SK-N-SH treated with all-trans-retinoic acid at 6 μM for 48 hours (cell line): ENCODE measurements around the gene ZGLP1.

Source experiments
- ATAC-seq: fragments of 200-7000 bp; cut with Tn5 transposase; 3 replicates; pipeline ENCODE4 v1.9.1; 2020; ENCODE audit warnings: mild to moderate bottlenecking, moderate library complexity
- ARNTL ChIP-seq: fragments of 450-650 bp; formaldehyde crosslinking; IDR thresholded peaks from 2 replicates; pipeline ENCODE4 v1.5.0; 2020; ENCODE audit warnings: low read depth, mild to moderate bottlenecking, moderate library complexity, borderline replicate concordance
- BACH2 ChIP-seq: fragments of 250-450 bp; sonication (Bioruptor Pico); IDR thresholded peaks from 2 replicates; pipeline ENCODE4 v1.9.0; 2021; ENCODE audit warnings: mild to moderate bottlenecking, borderline replicate concordance
- CSDC2 ChIP-seq: fragments of 250-450 bp; sonication (Bioruptor Pico); IDR thresholded peaks from 2 replicates; pipeline ENCODE4 v1.5.0; 2020; ENCODE audit warnings: mild to moderate bottlenecking, moderate library complexity
- ESRRG ChIP-seq: fragments of 250-450 bp; sonication (Bioruptor Pico); IDR thresholded peaks from 2 replicates; pipeline ENCODE4 v1.6.1; 2021; ENCODE audit warnings: mild to moderate bottlenecking
- GLIS3 ChIP-seq: fragments of 250-450 bp; sonication (Bioruptor Pico); IDR thresholded peaks from 2 replicates; pipeline ENCODE4 v1.5.0; 2020; ENCODE audit warnings: mild to moderate bottlenecking, moderate library complexity
- ISL1 ChIP-seq: fragments of 250-450 bp; sonication (Bioruptor Pico); IDR thresholded peaks from 2 replicates; pipeline ENCODE4 v2.1.2; 2022; ENCODE audit warnings: mild to moderate bottlenecking, moderate library complexity
- OSR1 ChIP-seq: fragments of 250-450 bp; sonication (Bioruptor Pico); IDR thresholded peaks from 2 replicates; pipeline ENCODE4 v1.8.0; 2022; ENCODE audit warnings: moderate library complexity, mild to moderate bottlenecking, inconsistent platforms
- PPARA ChIP-seq: fragments of 250-450 bp; sonication (Bioruptor Pico); IDR thresholded peaks from 2 replicates; pipeline ENCODE4 v1.5.0; 2020; ENCODE audit warnings: mild to moderate bottlenecking, borderline replicate concordance
- RARB ChIP-seq: fragments of 250-450 bp; sonication (Bioruptor Pico); IDR thresholded peaks from 2 replicates; pipeline ENCODE4 v1.8.0; 2021; ENCODE audit warnings: mild to moderate bottlenecking, moderate library complexity
- SNAI2 ChIP-seq: fragments of 250-450 bp; sonication (Bioruptor Pico); IDR thresholded peaks from 2 replicates; pipeline ENCODE4 v1.5.0; 2020; ENCODE audit warnings: mild to moderate bottlenecking, moderate library complexity
- TCF4 ChIP-seq: fragments of 250-450 bp; sonication (Bioruptor Pico); IDR thresholded peaks from 2 replicates; pipeline ENCODE4 v1.8.0; 2021; ENCODE audit warnings: mild to moderate bottlenecking, moderate library complexity, borderline replicate concordance
- TOX ChIP-seq: fragments of 250-450 bp; sonication (Bioruptor Pico); IDR thresholded peaks from 2 replicates; pipeline ENCODE4 v1.8.0; 2021; ENCODE audit warnings: mild to moderate bottlenecking, moderate library complexity, borderline replicate concordance
- ZC3H10 ChIP-seq: fragments of 250-450 bp; sonication (Bioruptor Pico); IDR thresholded peaks from 2 replicates; pipeline ENCODE4 v1.5.1; 2021; ENCODE audit warnings: mild to moderate bottlenecking, moderate library complexity
- ZFP3 ChIP-seq: fragments of 250-450 bp; sonication (Bioruptor Pico); IDR thresholded peaks from 2 replicates; pipeline ENCODE4 v1.5.0; 2020; ENCODE audit warnings: mild to moderate bottlenecking, moderate library complexity
- ZFP30 ChIP-seq: fragments of 450-650 bp; formaldehyde crosslinking; IDR thresholded peaks from 2 replicates; pipeline ENCODE4 v1.5.0; 2022; ENCODE audit warnings: mild to moderate bottlenecking, moderate library complexity
- ZNF565 ChIP-seq: fragments of 450-650 bp; formaldehyde crosslinking; conservative IDR thresholded peaks from 2 replicates; pipeline ENCODE4 v1.5.0; 2020; ENCODE audit warnings: low read depth, mild to moderate bottlenecking, moderate library complexity
- ZNF8 ChIP-seq: fragments of 450-650 bp; formaldehyde crosslinking; IDR thresholded peaks from 2 replicates; pipeline ENCODE4 v1.5.0; 2020; ENCODE audit warnings: mild to moderate bottlenecking, moderate library complexity
- TF ChIP-seq, protein P1 (sequence below): fragments of 250-450 bp; sonication (Bioruptor Pico); IDR thresholded peaks from 2 replicates; pipeline ENCODE4 v1.5.0; 2020; ENCODE audit warnings: mild to moderate bottlenecking, moderate library complexity
- TF ChIP-seq, protein P2 (sequence below): fragments of 250-450 bp; sonication (Bioruptor Pico); IDR thresholded peaks from 2 replicates; pipeline ENCODE4 v1.5.1; 2020; ENCODE audit warnings: low read depth, mild to moderate bottlenecking, moderate library complexity
- TF ChIP-seq, protein P3 (sequence below): fragments of 250-450 bp; sonication (Bioruptor Pico); IDR thresholded peaks from 2 replicates; pipeline ENCODE4 v1.8.0; 2021; ENCODE audit warnings: low read depth, mild to moderate bottlenecking, moderate library complexity, borderline replicate concordance
- TF ChIP-seq, protein P4 (sequence below): fragments of 250-450 bp; sonication (Bioruptor Pico); IDR thresholded peaks from 2 replicates; pipeline ENCODE4 v1.8.0; 2020; ENCODE audit warnings: mild to moderate bottlenecking, moderate library complexity, borderline replicate concordance
- TF ChIP-seq, protein P5 (sequence below): fragments of 250-450 bp; sonication (Bioruptor Pico); IDR thresholded peaks from 2 replicates; pipeline ENCODE4 v1.5.1; 2021; ENCODE audit warnings: mild to moderate bottlenecking, moderate library complexity

The ZGLP1 gene

GRCh38 chr19:10343495-10343894, 33.9 kb upstream of the ZGLP1 start:
- ATAC-seq = no peak
- no peak for TF ChIP-seq ESRRG
- no peak for TF ChIP-seq ZFP3 (CRISPR knock-in tag)
- TF ChIP-seq PPARA = no peak
- TF ChIP-seq, protein P1, sequence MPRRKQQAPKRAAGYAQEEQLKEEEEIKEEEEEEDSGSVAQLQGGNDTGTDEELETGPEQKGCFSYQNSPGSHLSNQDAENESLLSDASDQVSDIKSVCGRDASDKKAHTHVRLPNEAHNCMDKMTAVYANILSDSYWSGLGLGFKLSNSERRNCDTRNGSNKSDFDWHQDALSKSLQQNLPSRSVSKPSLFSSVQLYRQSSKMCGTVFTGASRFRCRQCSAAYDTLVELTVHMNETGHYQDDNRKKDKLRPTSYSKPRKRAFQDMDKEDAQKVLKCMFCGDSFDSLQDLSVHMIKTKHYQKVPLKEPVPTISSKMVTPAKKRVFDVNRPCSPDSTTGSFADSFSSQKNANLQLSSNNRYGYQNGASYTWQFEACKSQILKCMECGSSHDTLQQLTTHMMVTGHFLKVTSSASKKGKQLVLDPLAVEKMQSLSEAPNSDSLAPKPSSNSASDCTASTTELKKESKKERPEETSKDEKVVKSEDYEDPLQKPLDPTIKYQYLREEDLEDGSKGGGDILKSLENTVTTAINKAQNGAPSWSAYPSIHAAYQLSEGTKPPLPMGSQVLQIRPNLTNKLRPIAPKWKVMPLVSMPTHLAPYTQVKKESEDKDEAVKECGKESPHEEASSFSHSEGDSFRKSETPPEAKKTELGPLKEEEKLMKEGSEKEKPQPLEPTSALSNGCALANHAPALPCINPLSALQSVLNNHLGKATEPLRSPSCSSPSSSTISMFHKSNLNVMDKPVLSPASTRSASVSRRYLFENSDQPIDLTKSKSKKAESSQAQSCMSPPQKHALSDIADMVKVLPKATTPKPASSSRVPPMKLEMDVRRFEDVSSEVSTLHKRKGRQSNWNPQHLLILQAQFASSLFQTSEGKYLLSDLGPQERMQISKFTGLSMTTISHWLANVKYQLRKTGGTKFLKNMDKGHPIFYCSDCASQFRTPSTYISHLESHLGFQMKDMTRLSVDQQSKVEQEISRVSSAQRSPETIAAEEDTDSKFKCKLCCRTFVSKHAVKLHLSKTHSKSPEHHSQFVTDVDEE (CRISPR knock-in tag) = no peak
- TF ChIP-seq SNAI2 = no peak
- TF ChIP-seq ZNF8 (CRISPR knock-in tag) = no peak
- TF ChIP-seq GLIS3 (CRISPR knock-in tag) = no peak

- no peak for ATAC-seq
- TF ChIP-seq RARB (CRISPR knock-in tag) (no peak), ZNF565 (CRISPR knock-in tag) (no peak), CSDC2 (CRISPR knock-in tag) (no peak)
Measured at GRCh38 chr19:10339977-10340376, 30.4 kb upstream of the ZGLP1 start.

GRCh38 chr19:10339380-10339960, 29.9 kb upstream of the ZGLP1 start, which contains the start of gene ICAM3:
TSS of gene ICAM3 (minus strand) at chr19:10339624. CDS start at chr19:10339614, 10 bp downstream.
- ATAC-seq = no peak
- TF ChIP-seq RARB (CRISPR knock-in tag) (no peak), TOX (CRISPR knock-in tag) (no peak), ZC3H10 (no peak), OSR1 (CRISPR knock-in tag) (no peak), ZFP30 (CRISPR knock-in tag) (no peak), SNAI2 (no peak), ZNF8 (CRISPR knock-in tag) (no peak), ISL1 (CRISPR knock-in tag) (no peak), TCF4 (no peak), ARNTL (no peak), BACH2 (CRISPR knock-in tag) (no peak), ZNF565 (CRISPR knock-in tag) (no peak)
- TF ChIP-seq, protein P1 (CRISPR knock-in tag) = no peak
- TF ChIP-seq, protein P2, sequence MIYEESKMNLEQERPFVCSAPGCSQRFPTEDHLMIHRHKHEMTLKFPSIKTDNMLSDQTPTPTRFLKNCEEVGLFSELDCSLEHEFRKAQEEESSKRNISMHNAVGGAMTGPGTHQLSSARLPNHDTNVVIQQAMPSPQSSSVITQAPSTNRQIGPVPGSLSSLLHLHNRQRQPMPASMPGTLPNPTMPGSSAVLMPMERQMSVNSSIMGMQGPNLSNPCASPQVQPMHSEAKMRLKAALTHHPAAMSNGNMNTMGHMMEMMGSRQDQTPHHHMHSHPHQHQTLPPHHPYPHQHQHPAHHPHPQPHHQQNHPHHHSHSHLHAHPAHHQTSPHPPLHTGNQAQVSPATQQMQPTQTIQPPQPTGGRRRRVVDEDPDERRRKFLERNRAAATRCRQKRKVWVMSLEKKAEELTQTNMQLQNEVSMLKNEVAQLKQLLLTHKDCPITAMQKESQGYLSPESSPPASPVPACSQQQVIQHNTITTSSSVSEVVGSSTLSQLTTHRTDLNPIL (CRISPR knock-in tag) = no peak
- TF ChIP-seq, protein P3, sequence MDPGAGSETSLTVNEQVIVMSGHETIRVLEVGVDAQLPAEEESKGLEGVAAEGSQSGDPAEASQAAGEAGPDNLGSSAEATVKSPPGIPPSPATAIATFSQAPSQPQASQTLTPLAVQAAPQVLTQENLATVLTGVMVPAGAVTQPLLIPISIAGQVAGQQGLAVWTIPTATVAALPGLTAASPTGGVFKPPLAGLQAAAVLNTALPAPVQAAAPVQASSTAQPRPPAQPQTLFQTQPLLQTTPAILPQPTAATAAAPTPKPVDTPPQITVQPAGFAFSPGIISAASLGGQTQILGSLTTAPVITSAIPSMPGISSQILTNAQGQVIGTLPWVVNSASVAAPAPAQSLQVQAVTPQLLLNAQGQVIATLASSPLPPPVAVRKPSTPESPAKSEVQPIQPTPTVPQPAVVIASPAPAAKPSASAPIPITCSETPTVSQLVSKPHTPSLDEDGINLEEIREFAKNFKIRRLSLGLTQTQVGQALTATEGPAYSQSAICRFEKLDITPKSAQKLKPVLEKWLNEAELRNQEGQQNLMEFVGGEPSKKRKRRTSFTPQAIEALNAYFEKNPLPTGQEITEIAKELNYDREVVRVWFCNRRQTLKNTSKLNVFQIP (CRISPR knock-in tag) = no peak
- TF ChIP-seq, protein P4, sequence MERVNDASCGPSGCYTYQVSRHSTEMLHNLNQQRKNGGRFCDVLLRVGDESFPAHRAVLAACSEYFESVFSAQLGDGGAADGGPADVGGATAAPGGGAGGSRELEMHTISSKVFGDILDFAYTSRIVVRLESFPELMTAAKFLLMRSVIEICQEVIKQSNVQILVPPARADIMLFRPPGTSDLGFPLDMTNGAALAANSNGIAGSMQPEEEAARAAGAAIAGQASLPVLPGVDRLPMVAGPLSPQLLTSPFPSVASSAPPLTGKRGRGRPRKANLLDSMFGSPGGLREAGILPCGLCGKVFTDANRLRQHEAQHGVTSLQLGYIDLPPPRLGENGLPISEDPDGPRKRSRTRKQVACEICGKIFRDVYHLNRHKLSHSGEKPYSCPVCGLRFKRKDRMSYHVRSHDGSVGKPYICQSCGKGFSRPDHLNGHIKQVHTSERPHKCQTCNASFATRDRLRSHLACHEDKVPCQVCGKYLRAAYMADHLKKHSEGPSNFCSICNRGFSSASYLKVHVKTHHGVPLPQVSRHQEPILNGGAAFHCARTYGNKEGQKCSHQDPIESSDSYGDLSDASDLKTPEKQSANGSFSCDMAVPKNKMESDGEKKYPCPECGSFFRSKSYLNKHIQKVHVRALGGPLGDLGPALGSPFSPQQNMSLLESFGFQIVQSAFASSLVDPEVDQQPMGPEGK = no peak
- TF ChIP-seq, protein P5, sequence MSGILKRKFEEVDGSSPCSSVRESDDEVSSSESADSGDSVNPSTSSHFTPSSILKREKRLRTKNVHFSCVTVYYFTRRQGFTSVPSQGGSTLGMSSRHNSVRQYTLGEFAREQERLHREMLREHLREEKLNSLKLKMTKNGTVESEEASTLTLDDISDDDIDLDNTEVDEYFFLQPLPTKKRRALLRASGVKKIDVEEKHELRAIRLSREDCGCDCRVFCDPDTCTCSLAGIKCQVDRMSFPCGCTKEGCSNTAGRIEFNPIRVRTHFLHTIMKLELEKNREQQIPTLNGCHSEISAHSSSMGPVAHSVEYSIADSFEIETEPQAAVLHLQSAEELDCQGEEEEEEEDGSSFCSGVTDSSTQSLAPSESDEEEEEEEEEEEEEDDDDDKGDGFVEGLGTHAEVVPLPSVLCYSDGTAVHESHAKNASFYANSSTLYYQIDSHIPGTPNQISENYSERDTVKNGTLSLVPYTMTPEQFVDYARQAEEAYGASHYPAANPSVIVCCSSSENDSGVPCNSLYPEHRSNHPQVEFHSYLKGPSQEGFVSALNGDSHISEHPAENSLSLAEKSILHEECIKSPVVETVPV = no peak
